HG03280 (cell line): ENCODE results near the gene ZNF614.
A peak's percentile ranks its signal among the peaks of the same experiment; 100 is the strongest.
"Not testable (repeated sequence)": the region's sequence is repeated elsewhere in the genome, so short reads cannot be mapped to it uniquely, and the experiment has no call there.

Experiments
- ATAC-seq: cut with Tn5 transposase; IDR thresholded peaks from one replicate; pipeline ENCODE4 v1.9.1; 2021; ENCODE audit warnings: mild to moderate bottlenecking, moderate library complexity; ENCODE audit not compliant: unreplicated experiment

ZNF614 gene

DNA sequence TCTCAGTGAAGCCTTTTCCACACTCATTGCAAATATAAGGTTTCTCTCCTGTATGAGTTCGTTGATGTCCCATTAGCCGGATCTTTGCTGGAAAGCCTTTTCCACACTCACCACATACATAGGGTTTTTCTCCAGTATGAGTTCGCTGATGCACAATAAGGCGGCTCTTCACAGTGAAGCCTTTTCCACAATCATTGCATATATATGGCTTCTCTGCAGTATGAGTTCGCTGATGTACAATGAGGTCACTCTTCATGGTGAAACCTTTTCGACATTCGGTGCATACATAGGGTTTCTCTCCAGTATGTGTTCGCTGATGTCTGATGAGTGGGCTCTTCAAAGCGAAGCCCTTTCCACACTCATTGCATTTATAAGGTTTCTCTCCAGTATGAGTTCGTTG is 34.8 kb downstream of the ZNF614 start:
- no peak for ATAC-seq

DNA sequence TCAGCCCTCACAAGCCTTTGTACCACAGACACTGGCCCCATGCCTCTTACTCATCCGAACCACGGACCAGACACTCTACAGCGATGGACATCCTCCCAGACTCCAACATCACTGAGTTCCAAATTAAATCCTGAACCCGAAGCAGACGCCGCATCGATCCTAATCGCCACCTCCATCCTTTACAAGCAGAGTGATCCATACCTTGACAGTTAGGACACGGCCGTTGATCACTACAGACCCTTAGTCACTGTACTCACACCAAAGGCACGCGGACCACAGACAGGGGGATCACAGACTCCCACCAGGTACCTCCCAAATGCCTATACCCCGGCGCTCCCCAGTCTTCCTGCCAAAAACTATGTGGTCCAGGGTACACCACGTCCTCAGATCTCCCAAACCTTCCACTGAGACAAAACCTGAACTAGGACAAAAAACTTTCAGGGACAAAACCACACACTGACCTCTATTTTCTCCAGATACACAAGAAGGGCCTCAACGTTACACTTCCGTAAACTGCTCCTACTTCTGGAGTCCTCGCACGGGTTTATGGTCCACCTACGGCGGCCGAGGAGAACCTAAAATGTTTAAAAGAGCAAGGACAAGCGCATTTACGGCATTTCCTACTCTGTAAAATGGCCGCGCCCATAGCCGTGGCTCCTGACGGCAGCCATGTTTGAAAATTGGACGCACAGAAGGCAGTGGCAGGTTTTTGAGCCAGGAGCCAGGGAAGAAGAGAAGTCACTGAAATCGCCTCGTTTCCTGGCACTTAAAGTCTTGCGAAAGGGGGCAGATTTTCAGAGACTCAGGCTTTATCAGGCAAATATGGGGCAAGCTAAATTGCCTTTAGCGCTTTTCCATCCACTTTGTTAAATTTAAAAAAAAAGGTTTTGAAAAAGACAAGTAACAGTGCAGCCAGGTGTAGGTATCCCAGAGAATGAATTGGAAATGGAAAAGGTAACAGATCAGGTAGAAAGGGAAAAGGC is 41.6 kb downstream of the ZNF614 start, which contains the start of gene ZNF350:
ZNF350 (minus strand) TSS at position 532 of the 983 bp plus-strand sequence. CDS start 12,480 bp downstream, outside the sequence.
- peak; percentile 90 for ATAC-seq

DNA sequence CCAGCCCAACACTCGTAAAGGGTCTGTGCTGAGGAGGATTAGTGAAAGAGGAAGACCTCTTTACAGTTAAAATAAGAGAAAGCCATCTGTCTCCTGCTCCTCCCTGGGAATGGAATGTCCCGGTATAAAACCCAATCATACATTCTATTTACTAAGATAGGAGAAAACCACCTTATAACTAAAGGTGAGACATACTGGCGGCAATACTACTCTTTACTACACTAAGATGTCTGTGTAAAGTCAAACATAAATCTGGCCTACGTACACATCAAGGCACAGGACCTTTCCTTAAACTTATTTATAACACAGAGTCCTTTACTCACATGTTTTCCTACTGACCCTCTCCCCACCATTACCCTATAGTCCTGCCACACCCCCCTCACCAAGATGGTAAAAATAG is 44.8 kb downstream of the ZNF614 start:
- no peak for ATAC-seq

DNA sequence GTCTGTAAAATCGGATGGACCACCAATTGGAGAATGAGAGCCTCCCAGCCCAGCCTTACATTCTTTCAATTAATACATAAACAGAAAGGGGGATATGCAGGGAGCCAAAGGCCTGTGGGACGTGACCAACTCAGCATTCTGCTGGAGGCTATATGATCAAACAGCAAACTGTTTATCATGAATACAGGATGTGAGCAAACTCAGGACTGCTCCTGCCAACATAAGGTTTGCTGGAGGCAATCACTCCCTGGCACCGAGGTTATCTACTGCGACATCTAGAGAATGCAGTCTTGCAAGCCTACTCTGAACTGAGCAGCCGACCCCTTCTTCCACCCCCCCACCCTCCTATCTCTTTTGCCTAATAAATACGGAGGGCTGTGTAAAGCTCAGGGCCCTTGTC is 47.3 kb downstream of the ZNF614 start:
- not testable (repeated sequence) for ATAC-seq

DNA sequence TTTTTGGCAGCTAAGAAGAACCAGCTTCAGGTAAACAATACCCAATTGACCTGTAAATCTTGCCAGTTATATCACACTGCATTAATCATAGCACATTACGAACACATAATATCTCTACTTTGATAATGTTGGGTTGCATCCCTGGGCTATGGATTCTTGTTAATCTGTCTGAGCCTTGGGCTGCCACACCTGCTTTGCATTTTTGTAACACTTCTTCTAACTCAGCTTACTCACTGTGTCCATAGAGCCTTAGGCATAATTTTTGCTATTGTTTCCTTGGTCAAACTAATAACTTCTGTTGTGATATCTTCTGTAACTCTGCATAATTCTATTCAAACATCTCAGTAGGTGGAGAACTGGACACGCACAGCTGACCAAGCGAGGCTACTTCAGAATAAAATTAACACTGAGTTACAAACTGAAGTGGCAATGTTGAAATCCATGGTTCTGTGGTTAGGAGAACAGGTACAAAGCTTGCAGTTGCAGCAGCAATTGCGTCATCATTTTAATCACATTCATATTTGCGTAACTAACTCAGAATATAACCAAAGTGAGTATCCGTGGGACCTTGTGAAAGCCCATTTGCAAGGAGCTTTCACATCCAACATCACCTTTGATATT is 48.0 kb downstream of the ZNF614 start:
- no peak for ATAC-seq

DNA sequence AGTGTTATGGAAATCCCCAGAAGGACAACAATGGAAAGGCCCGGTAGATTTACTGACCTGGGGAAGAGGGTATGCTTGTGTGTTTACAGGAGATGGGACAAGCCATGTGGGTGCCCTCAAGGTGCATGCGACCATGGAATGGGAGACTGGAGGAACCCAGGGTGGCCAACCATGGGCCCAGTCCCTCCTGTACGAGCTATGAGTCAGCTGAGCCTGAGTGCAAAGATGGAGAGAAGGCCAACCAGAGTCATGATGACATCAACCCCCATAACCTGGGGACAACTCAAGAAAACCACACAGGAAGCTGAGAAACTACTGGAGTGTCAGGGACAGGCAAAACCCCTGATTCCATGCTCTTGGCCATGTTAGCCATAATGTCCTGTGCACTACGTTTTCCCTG is 49.3 kb downstream of the ZNF614 start:
- ATAC-seq = no peak

DNA sequence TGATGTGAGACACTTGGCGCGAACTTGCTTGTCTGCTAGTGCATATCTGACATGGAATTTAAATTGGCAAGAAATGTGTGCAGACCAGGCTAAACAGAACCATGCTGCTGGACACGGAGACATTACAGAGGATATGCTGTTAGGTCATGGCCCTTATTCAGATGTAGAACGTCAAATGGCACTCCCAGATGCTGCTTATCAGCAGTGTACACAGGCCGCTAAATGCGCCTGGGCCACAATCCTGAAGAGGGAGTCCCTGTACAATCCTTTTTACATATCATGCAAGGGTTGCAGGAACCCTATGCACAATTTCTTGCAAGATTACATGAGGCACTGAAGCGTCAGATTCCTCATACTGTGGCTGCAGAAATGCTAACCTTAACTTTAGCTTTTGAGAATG is 50.8 kb downstream of the ZNF614 start:
- no peak for ATAC-seq

DNA sequence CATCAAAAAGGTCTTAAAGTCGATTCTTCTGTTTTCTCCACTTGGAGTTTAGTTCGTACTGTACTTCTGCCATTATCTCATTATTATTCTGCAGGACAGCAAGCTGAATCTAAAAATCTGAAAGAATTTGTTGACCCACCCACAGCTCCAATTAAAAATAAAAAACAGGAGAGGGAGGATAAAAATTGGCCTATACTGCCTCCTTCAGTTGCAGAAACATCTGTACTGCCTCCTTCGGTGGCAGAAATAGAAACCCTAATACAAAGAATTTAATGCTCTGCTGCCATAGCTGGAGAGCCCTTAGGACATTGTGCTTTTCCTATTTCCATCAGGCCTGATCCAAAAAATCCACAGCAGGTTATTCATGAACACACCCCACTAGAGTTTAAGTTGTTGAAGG is 51.3 kb downstream of the ZNF614 start:
- no peak for ATAC-seq

DNA sequence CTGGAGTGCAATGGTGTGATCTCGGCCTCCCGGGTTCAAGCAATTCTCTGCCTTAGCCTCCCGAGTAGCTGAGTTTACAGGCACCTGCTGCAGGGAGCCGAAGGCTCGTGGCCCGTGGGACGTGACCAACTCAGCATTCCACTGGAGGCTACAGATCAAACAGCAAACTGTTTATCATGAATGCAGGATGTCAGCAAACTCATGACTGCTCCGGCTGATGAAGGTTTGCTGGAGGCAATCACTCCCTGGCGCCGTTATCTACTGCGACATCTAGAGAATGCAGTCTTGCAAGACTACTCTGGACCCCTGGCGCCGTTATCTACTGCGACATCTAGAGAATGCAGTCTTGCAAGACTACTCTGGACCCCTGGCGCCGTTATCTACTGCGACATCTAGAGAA is 52.4 kb downstream of the ZNF614 start:
- ATAC-seq = not testable (repeated sequence)

DNA sequence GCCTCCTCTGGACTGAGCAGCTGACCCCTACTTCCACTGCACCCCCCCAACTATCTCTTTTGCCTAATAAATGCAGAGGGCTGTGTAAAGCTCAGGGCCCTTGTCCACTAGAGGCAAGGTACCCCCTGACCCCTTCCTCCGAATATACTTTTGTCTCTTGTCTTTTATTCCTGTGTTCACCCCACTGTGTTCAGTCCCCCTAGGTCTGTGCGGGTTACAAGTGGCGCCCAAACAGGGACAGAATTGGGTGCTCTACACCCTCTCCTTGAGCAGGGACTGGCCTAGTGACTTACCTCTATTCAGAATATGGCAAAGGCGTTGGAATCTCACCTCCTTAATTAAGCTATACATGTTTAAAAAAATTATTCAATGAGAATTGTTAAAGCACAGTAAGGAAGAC is 56.6 kb downstream of the ZNF614 start:
- no peak for ATAC-seq

DNA sequence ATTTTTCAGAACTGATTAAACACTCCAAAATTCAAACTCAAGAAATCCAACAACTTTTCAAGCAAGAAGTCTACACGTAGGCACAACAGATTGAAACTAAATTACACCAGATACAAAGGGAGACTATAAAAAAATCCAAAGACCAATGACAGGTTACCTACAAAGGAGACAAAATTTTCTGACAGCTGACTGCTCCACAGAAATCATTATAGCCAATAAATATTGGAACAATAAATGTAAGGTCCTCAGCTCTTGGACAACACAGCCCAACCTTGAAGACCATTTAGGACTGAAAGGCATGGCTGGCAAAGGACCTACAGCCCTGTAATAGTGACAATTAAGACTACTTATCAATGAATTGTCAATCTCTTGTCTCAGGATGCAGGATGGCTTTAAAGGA is 57.5 kb downstream of the ZNF614 start:
- no peak for ATAC-seq

DNA sequence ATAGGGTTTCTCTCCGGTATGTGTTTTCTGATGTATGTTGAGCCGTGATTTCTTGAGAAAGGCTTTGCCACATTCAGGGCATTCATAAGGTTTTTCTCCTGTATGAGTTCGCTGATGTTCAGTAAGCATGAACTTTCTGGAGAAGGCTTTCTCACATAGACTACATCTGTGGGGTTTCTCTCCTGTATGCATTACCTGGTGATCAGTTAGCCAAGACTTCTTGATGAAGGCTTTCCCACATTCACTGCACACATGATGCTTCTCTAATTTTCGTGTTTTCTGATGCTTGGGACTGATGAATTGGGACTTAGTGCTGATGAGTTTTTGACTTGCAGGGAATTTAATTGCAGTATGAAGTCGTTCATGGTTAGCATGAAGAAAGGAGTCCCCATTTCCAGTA is 62.6 kb downstream of the ZNF614 start:
- no peak for ATAC-seq
